ENCODE results near the gene CASP8.

- no peak for TF ChIP-seq CTCF (IDR thresholded peaks at IDR 0.05)
- no peak for TF ChIP-seq POLR2A (IDR thresholded peaks at IDR 0.05)
Observed at GRCh38 chr2:201275990-201276389, 15.7 kb downstream of the CASP8 start.

Measured in adrenal gland (tissue), 5 donors.